ENCODE results near the gene PARVG. TPM values are rescaled to one million over a fixed set of nuclear protein-coding genes. Genes with fewer than 3 reads are reported as not detected.

Gene PARVG
- total RNA-seq, 1 donor from 2014 or later: 0.23 TPM

GRCh38 chr22:44154436-44154942, 26.2 kb upstream of the PARVG start:
- Mint-ChIP-seq H3K36me3 (ENCODE audit: low read depth, unreplicated experiment) (peaks cover 3% of the 10 kb centered on the region), H3K27ac (ENCODE audit: unreplicated experiment) (no peak overlapping the region), H3K4me1 (ENCODE audit: low read depth, unreplicated experiment) (peaks cover 3% of the 10 kb centered on the region), H3K9me3 (ENCODE audit: unreplicated experiment) (peaks cover 2% of the 10 kb centered on the region), H3K4me3 (ENCODE audit: unreplicated experiment) (no peak overlapping the region), H3K27me3 (ENCODE audit: low read depth, unreplicated experiment) (peaks cover 2% of the 10 kb centered on the region)
- TF ChIP-seq EZH2 (IDR thresholded peaks at IDR 0.05; ENCODE audit: insufficient read depth, low read length) (no peak), CTCF (IDR thresholded peaks at IDR 0.05; ENCODE audit: insufficient read depth, low read depth, low read length) (no peak)
- no peaks in the 10 kb centered on the region for H3K79me2 ChIP-seq (ENCODE audit: insufficient read depth, low read length)
- H3K4me2 ChIP-seq (ENCODE audit: low read length): no peak overlapping the region
- H3K4me1 ChIP-seq (ENCODE audit: insufficient read depth, low read length): peaks cover 4% of the 10 kb centered on the region
- H3K9ac ChIP-seq (ENCODE audit: low read length): no peak overlapping the region
- no peaks in the 10 kb centered on the region for H3K27me3 ChIP-seq (ENCODE audit: insufficient read depth, low read length)
- no peak overlapping the region for H3K27ac ChIP-seq (ENCODE audit: low read depth, low read length)
- H3K4me3 ChIP-seq (ENCODE audit: insufficient read depth, low read depth, low read length): no peak overlapping the region
- FAIRE-seq: peak; percentile 58
- no peaks in the 10 kb centered on the region for H3K9me3 ChIP-seq (ENCODE audit: insufficient read depth, low read depth, low read length)
- H3K36me3 ChIP-seq (ENCODE audit: insufficient read depth, low read length): no peaks in the 10 kb centered on the region
- H2AFZ ChIP-seq (ENCODE audit: low read depth, low read length): no peak overlapping the region
- H4K20me1 ChIP-seq (ENCODE audit: insufficient read depth, low read length): peaks cover 8% of the 10 kb centered on the region
- DNase-seq (ENCODE audit: low read depth): peak; percentile 95

- Histone ChIP-seq H3K4me2 (ENCODE audit: low read length) (no peak overlapping the region), H3K27me3 (ENCODE audit: insufficient read depth, low read length) (no peaks in the 10 kb centered on the region), H3K4me3 (ENCODE audit: insufficient read depth, low read depth, low read length) (no peak overlapping the region), H3K36me3 (ENCODE audit: insufficient read depth, low read length) (no peaks in the 10 kb centered on the region), H3K4me1 (ENCODE audit: insufficient read depth, low read length) (peaks cover 4% of the 10 kb centered on the region), H2AFZ (ENCODE audit: low read depth, low read length) (no peak overlapping the region), H3K27ac (ENCODE audit: low read depth, low read length) (no peak overlapping the region), H3K79me2 (ENCODE audit: insufficient read depth, low read length) (no peaks in the 10 kb centered on the region), H4K20me1 (ENCODE audit: insufficient read depth, low read length) (peaks cover 13% of the 10 kb centered on the region), H3K9ac (ENCODE audit: low read length) (no peak overlapping the region), H3K9me3 (ENCODE audit: insufficient read depth, low read depth, low read length) (no peaks in the 10 kb centered on the region)
- Mint-ChIP-seq H3K27ac (ENCODE audit: unreplicated experiment) (no peak overlapping the region), H3K4me3 (ENCODE audit: unreplicated experiment) (no peak overlapping the region), H3K36me3 (ENCODE audit: low read depth, unreplicated experiment) (peaks cover 3% of the 10 kb centered on the region), H3K9me3 (ENCODE audit: unreplicated experiment) (peaks cover 2% of the 10 kb centered on the region), H3K4me1 (ENCODE audit: low read depth, unreplicated experiment) (peaks cover 3% of the 10 kb centered on the region), H3K27me3 (ENCODE audit: low read depth, unreplicated experiment) (peaks cover 4% of the 10 kb centered on the region)
- DNase-seq (ENCODE audit: low read depth) (no peak), FAIRE-seq (no peak)
- no peak for TF ChIP-seq EZH2 (IDR thresholded peaks at IDR 0.05; ENCODE audit: insufficient read depth, low read length)
Observed at GRCh38 chr22:44155115-44155514, 25.6 kb upstream of the PARVG start.

DNA sequence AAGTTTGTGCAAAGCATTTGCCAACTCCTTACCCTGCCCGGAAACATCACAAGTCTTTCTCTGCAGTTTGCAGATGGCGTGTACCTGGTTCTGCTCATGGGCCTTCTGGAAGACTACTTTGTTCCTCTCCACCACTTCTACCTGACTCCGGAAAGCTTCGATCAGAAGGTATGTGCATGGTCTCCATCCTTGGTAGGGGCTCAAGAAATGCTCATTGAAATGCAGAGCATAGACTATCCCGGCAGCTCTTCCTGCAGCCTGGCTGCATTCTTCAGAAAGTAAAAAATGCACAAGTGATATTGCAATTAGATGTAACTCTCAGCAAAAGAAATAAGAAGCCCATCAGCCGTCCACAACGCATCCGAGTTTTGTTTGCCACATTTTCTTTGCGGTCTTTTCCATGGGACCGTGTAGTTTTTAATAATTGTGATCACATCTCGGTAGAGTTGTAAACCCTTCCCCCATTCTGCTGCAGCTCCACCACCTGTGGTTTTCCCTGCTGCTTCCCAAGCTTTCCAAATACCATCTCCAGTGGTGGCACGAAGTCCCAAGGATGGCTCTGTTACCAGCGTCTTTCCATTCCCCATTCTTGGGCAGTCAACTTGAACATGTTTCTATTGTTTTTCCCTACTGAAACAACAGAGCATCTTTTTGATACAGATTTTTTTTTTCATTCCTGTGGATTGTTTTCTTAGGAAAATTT, 22.7 kb upstream of the PARVG start:
- no peak overlapping the region for H3K27ac ChIP-seq (ENCODE audit: low read depth, low read length)
- TF ChIP-seq CTCF (IDR thresholded peaks at IDR 0.05; ENCODE audit: insufficient read depth, low read depth, low read length) (no peak), EZH2 (IDR thresholded peaks at IDR 0.05; ENCODE audit: insufficient read depth, low read length) (no peak)
- FAIRE-seq: no peak
- peaks cover 9% of the 10 kb centered on the region for H3K27me3 Mint-ChIP-seq (ENCODE audit: low read depth, unreplicated experiment)
- H3K4me3 Mint-ChIP-seq (ENCODE audit: unreplicated experiment): no peak overlapping the region
- no peaks in the 10 kb centered on the region for H3K4me1 ChIP-seq (ENCODE audit: insufficient read depth, low read length)
- peaks cover 2% of the 10 kb centered on the region for H3K9me3 Mint-ChIP-seq (ENCODE audit: unreplicated experiment)
- H3K79me2 ChIP-seq (ENCODE audit: insufficient read depth, low read length): no peaks in the 10 kb centered on the region
- H3K36me3 Mint-ChIP-seq (ENCODE audit: low read depth, unreplicated experiment): peaks cover 7% of the 10 kb centered on the region
- H3K9ac ChIP-seq (ENCODE audit: low read length): no peak overlapping the region
- no peak overlapping the region for H3K4me3 ChIP-seq (ENCODE audit: insufficient read depth, low read depth, low read length)
- no peak overlapping the region for H2AFZ ChIP-seq (ENCODE audit: low read depth, low read length)
- peaks cover 3% of the 10 kb centered on the region for H3K4me1 Mint-ChIP-seq (ENCODE audit: low read depth, unreplicated experiment)
- H3K27me3 ChIP-seq (ENCODE audit: insufficient read depth, low read length): no peaks in the 10 kb centered on the region
- H3K27ac Mint-ChIP-seq (ENCODE audit: unreplicated experiment): no peak overlapping the region
- peaks cover 13% of the 10 kb centered on the region for H4K20me1 ChIP-seq (ENCODE audit: insufficient read depth, low read length)
- DNase-seq (ENCODE audit: low read depth): no peak
- no peaks in the 10 kb centered on the region for H3K36me3 ChIP-seq (ENCODE audit: insufficient read depth, low read length)
- H3K9me3 ChIP-seq (ENCODE audit: insufficient read depth, low read depth, low read length): no peaks in the 10 kb centered on the region
- no peak overlapping the region for H3K4me2 ChIP-seq (ENCODE audit: low read length)
